A549 (cell line): ENCODE results near the gene TBX2. TPM values are rescaled to one million over a fixed set of nuclear protein-coding genes. Genes with fewer than 3 reads are reported as not detected.

Source experiments
- ATAC-seq, 2 experiments: fragments of 200-7000 bp in 1 of 2; fragments of >200 bp in 1 of 2; cut with Nextera tagmentation in 1 of 2; cut with Tn5 transposase in 1 of 2; 3 replicates each; pipeline versions ENCODE4 v1.8.0 to v1.9.1; 2018 to 2020; ENCODE audit warnings: mild to moderate bottlenecking in 1 of 2, moderate library complexity in 1 of 2
- CTCF ChIA-PET: fragments of 300-600 bp; sonication (Branson Sonifier 250); formaldehyde crosslinking; extraction: SDS; loops from one replicate; lab custom pipeline; 2021; ENCODE audit warnings: antibody characterized with exemption, inconsistent platforms; lab: Yijun Ruan, JAX
- POLR2A ChIA-PET: fragments of 350-600 bp; formaldehyde crosslinking; extraction: SDS; loops from one replicate; lab custom pipeline; 2021; ENCODE audit warnings: antibody characterized with exemption, inconsistent platforms; lab: Yijun Ruan, JAX
- DNase-seq, 2 experiments: peaks; one replicate each; pipeline versions ENCODE4 v3.0.0 to v3.0.0-alpha.2; 2011 to 2016; ENCODE audit warnings: low read depth in 1 of 2, low spot score in 1 of 2
- FAIRE-seq: peaks from 2 replicates; lab custom pipeline; 2011; peaks lifted over from hg19 to GRCh38; lab: Jason Lieb, UNC
- H3K27ac ChIP-seq, 2 experiments: fragments of >200 bp; sonication (Bioruptor Twin); formaldehyde crosslinking; 3 replicates each; pipeline ENCODE4 v1.5.1; 2016 to 2017
- H3K4me1 ChIP-seq: fragments of >200 bp; sonication (Bioruptor Twin); formaldehyde crosslinking; 3 replicates; pipeline ENCODE4 v1.6.1; 2016
- H3K4me2 ChIP-seq: fragments of >200 bp; sonication (Bioruptor Twin); formaldehyde crosslinking; 3 replicates; pipeline ENCODE4 v1.6.1; 2016
- H3K4me3 ChIP-seq: fragments of >200 bp; sonication (Bioruptor Twin); formaldehyde crosslinking; 3 replicates; pipeline ENCODE4 v1.5.1; 2016
- H3K9me3 ChIP-seq: fragments of >200 bp; sonication (Bioruptor Twin); formaldehyde crosslinking; 3 replicates; pipeline ENCODE4 v1.6.1; 2016
- BHLHE40 ChIP-seq: IDR thresholded peaks from 2 replicates; pipeline ENCODE4 v1.6.1; 2012; ENCODE audit warnings: low read depth, low read length, inconsistent platforms
- CBX2 ChIP-seq: fragments of 200-600 bp; sonication (generic); IDR thresholded peaks from 2 replicates; pipeline ENCODE4 v1.6.1; 2016; ENCODE audit warnings: low read depth, mild to moderate bottlenecking, borderline replicate concordance
- CBX8 ChIP-seq: fragments of 200-600 bp; sonication (generic); IDR thresholded peaks from 2 replicates; pipeline ENCODE4 v1.6.1; 2016
- CEBPB ChIP-seq, 2 experiments: fragments of >200 bp in 1 of 2; sonication (Bioruptor Twin) in 1 of 2; formaldehyde crosslinking in 1 of 2; IDR thresholded peaks; 2 replicates each; pipeline ENCODE4 v1.6.1; 2012 to 2016
- CHD2 ChIP-seq: fragments of 150-350 bp; IDR thresholded peaks from 2 replicates; pipeline ENCODE4 v1.6.1; 2014; ENCODE audit warnings: low read length; ENCODE audit not compliant: partially characterized antibody
- CHD4 ChIP-seq: fragments of 200-600 bp; sonication (generic); IDR thresholded peaks from 2 replicates; pipeline ENCODE4 v1.6.1; 2016; ENCODE audit warnings: antibody characterized with exemption, mild to moderate bottlenecking, borderline replicate concordance
- CTCF ChIP-seq: fragments of >200 bp; sonication (Bioruptor Twin); formaldehyde crosslinking; IDR thresholded peaks from 3 replicates; pipeline ENCODE4 v1.5.1; 2016
- E2F6 ChIP-seq: IDR thresholded peaks from 2 replicates; pipeline ENCODE4 v1.6.1; 2012; ENCODE audit warnings: low read depth, borderline replicate concordance
- EHMT2 ChIP-seq: fragments of 200-600 bp; sonication (generic); IDR thresholded peaks from 2 replicates; pipeline ENCODE4 v1.6.1; 2016; ENCODE audit warnings: antibody characterized with exemption, low read depth, mild to moderate bottlenecking, moderate library complexity
- EP300 ChIP-seq, 2 experiments: fragments of >200 bp; sonication (Bioruptor Twin); formaldehyde crosslinking; IDR thresholded peaks; 2 replicates in 1 of 2; 3 replicates in 1 of 2; pipeline ENCODE4 v1.6.1; 2016 to 2017
- ESRRA ChIP-seq: fragments of 150-350 bp; IDR thresholded peaks from 2 replicates; pipeline ENCODE4 v1.6.1; 2014; ENCODE audit warnings: mild to moderate bottlenecking, low read length, borderline replicate concordance
- GATA3 ChIP-seq: IDR thresholded peaks from 2 replicates; pipeline ENCODE4 v1.6.1; 2012; ENCODE audit warnings: borderline replicate concordance
- HES2 ChIP-seq: fragments of >200 bp; sonication (Bioruptor Twin); formaldehyde crosslinking; IDR thresholded peaks from 2 replicates; pipeline ENCODE4 v1.6.1; 2016
- HEYL ChIP-seq: fragments of 250-450 bp; sonication (Bioruptor Pico); IDR thresholded peaks from 2 replicates; pipeline ENCODE4 v1.8.0; 2021; ENCODE audit warnings: mild to moderate bottlenecking, moderate library complexity
- HOXA7 ChIP-seq: fragments of 250-450 bp; sonication (Bioruptor Pico); IDR thresholded peaks from 2 replicates; pipeline ENCODE4 v1.5.0; 2020; ENCODE audit warnings: mild to moderate bottlenecking, moderate library complexity
- KDM1A ChIP-seq: fragments of 200-600 bp; sonication (generic); IDR thresholded peaks from 2 replicates; pipeline ENCODE4 v1.6.1; 2016; ENCODE audit warnings: low read depth, mild to moderate bottlenecking
- MAZ ChIP-seq: fragments of 150-350 bp; IDR thresholded peaks from 2 replicates; pipeline ENCODE4 v1.6.1; 2014; ENCODE audit warnings: antibody characterized with exemption, low read depth, low read length, borderline replicate concordance
- NPAS2 ChIP-seq: fragments of 250-450 bp; sonication (Bioruptor Pico); IDR thresholded peaks from 2 replicates; pipeline ENCODE4 v1.8.0; 2022; ENCODE audit warnings: mild to moderate bottlenecking, moderate library complexity, borderline replicate concordance
- PBX3 ChIP-seq: IDR thresholded peaks from 2 replicates; pipeline ENCODE4 v1.6.1; 2012
- POLR2A ChIP-seq: IDR thresholded peaks from 2 replicates; pipeline ENCODE4 v1.6.1; 2012; ENCODE audit warnings: mild to moderate bottlenecking, low read length
- SREBF2 ChIP-seq: fragments of 450-650 bp; IDR thresholded peaks from 2 replicates; pipeline ENCODE4 v1.6.1; 2014; ENCODE audit warnings: mild to moderate bottlenecking, moderate library complexity
- TP53 ChIP-seq: fragments of 250-450 bp; sonication (Bioruptor Pico); IDR thresholded peaks from 2 replicates; pipeline ENCODE4 v1.5.0; 2021; ENCODE audit warnings: mild to moderate bottlenecking, moderate library complexity
- USF2 ChIP-seq: fragments of 450-650 bp; IDR thresholded peaks from 2 replicates; pipeline ENCODE4 v1.6.1; 2014; ENCODE audit warnings: antibody characterized with exemption
- ZC3H11A ChIP-seq: fragments of 450-650 bp; IDR thresholded peaks from 2 replicates; pipeline ENCODE4 v1.6.1; 2014; ENCODE audit warnings: antibody characterized with exemption, mild to moderate bottlenecking
- ZFP36 ChIP-seq: fragments of 450-650 bp; IDR thresholded peaks from 2 replicates; pipeline ENCODE4 v1.6.1; 2014; ENCODE audit warnings: borderline replicate concordance; ENCODE audit not compliant: partially characterized antibody
- ZNF302 ChIP-seq: fragments of 250-450 bp; sonication (Bioruptor Pico); IDR thresholded peaks from 2 replicates; pipeline ENCODE4 v1.9.0; 2021; ENCODE audit warnings: inconsistent platforms, mild to moderate bottlenecking, moderate library complexity
- ZSCAN20 ChIP-seq: fragments of 250-450 bp; sonication (Bioruptor Pico); IDR thresholded peaks from 2 replicates; pipeline ENCODE4 v1.8.0; 2022; ENCODE audit warnings: mild to moderate bottlenecking, moderate library complexity
- WGBS: methylation state at CpG from one replicate; pipeline ENCODE4 v1.1.6; 2017; ENCODE audit errors: missing lambda C conversion rate; 5-methylcytosine and 5-hydroxymethylcytosine counted together
- polyA plus RNA-seq, 4 experiments: library from polyadenylated mRNA; depleted of rRNA in 3 of 4; stranded (reverse); fragments of >200 nt; fragmentation: RNase III in 1 of 4; extraction: RNeasy Plus Mini Kit Qiagen cat#74134 plus additional on column Dnase treatment in 1 of 4; gene quantifications; 2 replicates in 3 of 4; 3 replicates in 1 of 4; pipeline ENCODE4 v1.2.3, GENCODE V29; 2011 to 2017

TBX2 gene
- polyA plus RNA-seq, 2 of the 4 experiments (the other 2 are of a cell fraction), result 0.71 to 2.3 TPM

GRCh38 chr17:61386251-61386650, 13.4 kb upstream of the TBX2 start (continued):
- TF ChIP-seq E2F6 (no peak), CEBPB (IDR thresholded peaks at IDR 0.05) (no peak), TP53 (no peak), ESRRA (no peak), KDM1A (no peak), EP300 (IDR thresholded peaks at IDR 0.05) (no peak), ZNF302 (CRISPR knock-in tag) (no peak), MAZ (no peak), PBX3 (no peak), HOXA7 (no peak), ZSCAN20 (CRISPR knock-in tag) (no peak)
- TF ChIP-seq, all 56 proteins: peak for 0

- TF ChIP-seq PBX3 (no peak), SREBF2 (no peak), HEYL (no peak), EHMT2 (no peak), ZFP36 (no peak), CBX8 (no peak)
- Histone ChIP-seq H3K27ac (no peak overlapping the region), H3K9me3 (no peaks in the 10 kb centered on the region), H3K4me1 (no peaks in the 10 kb centered on the region), H3K4me3 (no peak overlapping the region), H3K4me2 (no peak overlapping the region)
- WGBS, result 89% methylated on average over 8 of the region's 8 CpGs
- no peak for FAIRE-seq
- ATAC-seq, result no peak
- ChIA-PET CTCF (interaction anchor here (0.9 to 1.8 kb wide), 9 partner anchors 12 to 415 kb away, joined by 3 to 5 read pairs (median 4); partner anchors contain the start of gene TBX2), POLR2A (no interaction called here)
- DNase-seq, result no peak
Measured at GRCh38 chr17:61387011-61387410, 12.6 kb upstream of the TBX2 start.

- ATAC-seq (no peak), FAIRE-seq (no peak), DNase-seq (no peak)
- Histone ChIP-seq H3K9me3 (no peaks in the 10 kb centered on the region), H3K27ac (no peak overlapping the region), H3K4me2 (no peak overlapping the region), H3K4me1 (no peaks in the 10 kb centered on the region), H3K4me3 (no peak overlapping the region)
- ChIA-PET POLR2A (no interaction called here), CTCF (interaction anchor here (0.7 to 1.8 kb wide), 7 partner anchors 12 to 416 kb away, joined by 3 to 5 read pairs (median 4); partner anchors contain the start of gene TBX2)
- 98% methylated on average over 11 of the region's 11 CpGs for WGBS
- TF ChIP-seq SREBF2, result no peak
- TF ChIP-seq CHD4, result no peak
- no peak for TF ChIP-seq CTCF
- TF ChIP-seq ESRRA, result no peak
- TF ChIP-seq TP53, result no peak
- TF ChIP-seq CHD2, result no peak
- TF ChIP-seq NPAS2 (CRISPR knock-in tag), result no peak
- TF ChIP-seq GATA3, result no peak
- no peak for TF ChIP-seq HEYL
- TF ChIP-seq USF2, result no peak
- TF ChIP-seq ZC3H11A, result no peak
- TF ChIP-seq KDM1A, result no peak
- TF ChIP-seq BHLHE40, result no peak
- no peak for TF ChIP-seq HES2
- no peak for TF ChIP-seq POLR2A
- TF ChIP-seq EP300 (IDR thresholded peaks at IDR 0.05), result no peak
- no peak for TF ChIP-seq CBX2
Measured at GRCh38 chr17:61387511-61388305, 11.9 kb upstream of the TBX2 start.
